Lung (tissue), 12 donors: ENCODE results near the gene CCDC137. TPM values are rescaled to one million over a fixed set of nuclear protein-coding genes. Genes with fewer than 3 reads are reported as not detected.

Experiments
- ATAC-seq: fragments of 200-7000 bp; cut with Tn5 transposase; one replicate; pipeline ENCODE4 v1.9.1; 2020; ENCODE audit warnings: moderate number of reproducible peaks; ENCODE audit not compliant: insufficient read depth, low FRiP score
- DNase-seq, 3 donors: peaks; one replicate each; pipeline ENCODE4 v3.0.0-alpha.2; 2013 to 2017
- H3K27ac ChIP-seq, 2 donors: one replicate each; pipeline ENCODE4 v1.5.1; 2013; ENCODE audit warnings: mild to moderate bottlenecking in 2 of 2, moderate library complexity in 2 of 2, control low read depth in 1 of 2, inconsistent platforms in 1 of 2, low read depth in 1 of 2, low read length in 1 of 2
- H3K27me3 ChIP-seq, 3 donors: one replicate each; pipeline ENCODE4 v1.5.1; 2013; ENCODE audit warnings: low read length in 2 of 3; ENCODE audit not compliant: control insufficient read depth in 3 of 3, insufficient read depth in 3 of 3
- H3K36me3 ChIP-seq, 4 donors: one replicate each; pipeline ENCODE4 v1.5.1; 2013; ENCODE audit warnings: low read length in 4 of 4, mild to moderate bottlenecking in 1 of 4, moderate library complexity in 1 of 4; ENCODE audit not compliant: control insufficient read depth in 4 of 4, insufficient read depth in 4 of 4
- H3K4me1 ChIP-seq, 5 donors: one replicate each; pipeline ENCODE4 v1.5.1; 2013; ENCODE audit warnings: low read length in 5 of 5, mild to moderate bottlenecking in 2 of 5, moderate library complexity in 1 of 5; ENCODE audit not compliant: control insufficient read depth in 5 of 5, insufficient read depth in 5 of 5
- H3K4me3 ChIP-seq: one replicate; pipeline ENCODE4 v1.5.1; 2013; ENCODE audit warnings: mild to moderate bottlenecking, control low read depth, moderate library complexity
- H3K9ac ChIP-seq, 2 donors: one replicate each; pipeline ENCODE4 v1.5.1; 2013; ENCODE audit warnings: low read length in 2 of 2, control low read depth in 1 of 2; ENCODE audit not compliant: insufficient read depth in 1 of 2
- H3K9me3 ChIP-seq, 4 donors: one replicate each; pipeline ENCODE4 v1.5.1; 2013; ENCODE audit warnings: low read length in 3 of 4, mild to moderate bottlenecking in 1 of 4, moderate library complexity in 1 of 4; ENCODE audit not compliant: control insufficient read depth in 4 of 4, insufficient read depth in 3 of 4
- WGBS, 2 donors: extraction: QIAGEN DNeasy Blood & Tissue Kit; methylation state at CpG; one replicate each; pipeline ENCODE4 v1.1.7; 2013; 5-methylcytosine and 5-hydroxymethylcytosine counted together
- polyA plus RNA-seq, 2 donors: library from polyadenylated mRNA; stranded (reverse); fragments of 200-250 nt; gene quantifications; one replicate each; pipeline ENCODE4 v1.2.1, GENCODE V29; 2013
- total RNA-seq, 2 donors: library from RNA; depleted of rRNA in 1 of 2; stranded (reverse); fragments of >200 nt in 1 of 2; gene quantifications; one replicate each; pipeline ENCODE4 v1.2.1, GENCODE V29; 2014 to 2021
- TF ChIP-seq, protein P1 (sequence below): IDR thresholded peaks from 2 replicates; pipeline ENCODE4 v1.5.1; 2012; ENCODE audit warnings: mild to moderate bottlenecking; ENCODE audit errors: control extremely low read depth, extremely low read depth
- donor health status: control.
- donor health status: control.
- donor health status: Bipolar disorder and iron deficiency.
- donor health status: healthy.
- donor health status: DM: yes; HTN: yes; CAD: no.

Gene CCDC137
- total and polyA plus RNA-seq, 4 donors, result 10.2 to 23.6 (median 16.7) TPM

DNA sequence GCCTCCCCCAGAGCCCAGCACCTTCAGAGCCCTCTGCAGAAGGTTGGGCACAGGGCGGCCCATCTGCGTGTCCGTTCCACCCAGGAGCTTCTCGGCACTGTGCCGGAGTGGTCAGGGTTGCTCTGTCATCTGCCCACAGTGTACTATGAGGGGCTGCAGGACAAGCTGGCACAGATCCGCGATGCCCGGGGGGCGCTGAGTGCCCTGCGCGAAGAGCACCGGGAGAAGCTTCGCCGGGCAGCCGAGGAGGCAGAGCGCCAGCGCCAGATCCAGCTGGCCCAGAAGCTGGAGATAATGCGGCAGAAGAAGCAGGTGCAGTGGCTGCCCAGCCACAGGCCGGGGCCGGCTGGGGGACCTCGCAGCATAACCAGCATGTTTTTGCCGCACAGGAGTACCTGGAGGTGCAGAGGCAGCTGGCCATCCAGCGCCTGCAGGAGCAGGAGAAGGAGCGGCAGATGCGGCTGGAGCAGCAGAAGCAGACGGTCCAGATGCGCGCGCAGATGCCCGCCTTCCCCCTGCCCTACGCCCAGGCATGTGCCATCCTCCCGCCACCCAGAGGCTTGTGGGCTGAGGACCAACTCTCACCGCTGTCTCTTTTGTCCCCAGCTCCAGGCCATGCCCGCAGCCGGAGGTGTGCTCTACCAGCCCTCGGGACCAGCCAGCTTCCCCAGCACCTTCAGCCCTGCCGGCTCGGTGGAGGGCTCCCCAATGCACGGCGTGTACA, 29.8 kb downstream of the CCDC137 start:
- no peaks in the 10 kb centered on the region for H3K9me3 ChIP-seq
- 96% methylated on average over 35 to 40 of the region's 40 CpGs for WGBS, 2 donors

DNA sequence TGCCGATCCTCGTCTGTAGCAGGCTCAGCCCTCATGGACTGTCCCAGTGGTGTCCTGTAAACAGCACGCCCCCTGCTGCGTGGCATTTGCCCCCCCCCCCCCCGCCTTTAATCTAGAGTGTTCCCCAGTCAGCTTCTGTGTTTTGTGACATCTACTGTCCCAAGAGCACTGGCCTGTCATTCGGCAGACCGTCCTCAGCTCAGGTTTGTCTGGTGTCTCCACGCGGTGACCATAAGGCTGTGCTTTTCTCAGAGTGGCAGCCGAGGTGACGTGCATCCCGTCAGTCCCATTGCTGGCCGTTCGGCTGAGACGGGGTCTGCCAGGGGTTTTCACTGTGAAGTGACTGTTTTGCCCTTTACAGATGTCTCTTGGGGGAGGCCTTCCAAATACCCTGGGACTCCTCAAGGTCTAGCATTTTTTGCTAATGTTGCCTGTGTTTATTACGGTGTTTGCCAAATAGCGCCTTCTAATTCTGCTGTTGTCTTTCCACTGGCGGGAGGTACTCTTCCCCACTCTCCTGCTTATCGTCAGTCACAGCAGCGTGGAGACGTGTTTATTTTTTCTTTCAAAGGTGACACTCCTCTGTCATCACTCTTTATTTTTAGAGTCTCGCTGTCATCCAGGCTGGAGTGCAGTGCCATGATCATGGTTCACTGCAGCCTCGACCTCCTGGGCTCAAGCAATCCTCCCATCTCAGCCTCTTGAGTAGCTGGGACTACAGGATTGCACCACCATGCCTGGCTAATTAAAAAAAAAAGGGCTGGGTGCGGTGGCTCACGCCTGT, 30.9 kb downstream of the CCDC137 start:
- WGBS, 2 donors, result 88 to 89% methylated on average over 25 of the region's 25 CpGs
- Histone ChIP-seq H3K9me3 (no peaks in the 10 kb centered on the region), H3K4me1 (peaks cover 0 to 18% (median 7%) of the 10 kb centered on the region in 5 donors), H3K4me3 (no peak overlapping the region), H3K9ac (no peak overlapping the region), H3K27me3 (no peaks in the 10 kb centered on the region), H3K36me3 (peaks cover 11 to 75% (median 29%) of the 10 kb centered on the region in 4 donors), H3K27ac (no peak overlapping the region)
- TF ChIP-seq, protein P1, sequence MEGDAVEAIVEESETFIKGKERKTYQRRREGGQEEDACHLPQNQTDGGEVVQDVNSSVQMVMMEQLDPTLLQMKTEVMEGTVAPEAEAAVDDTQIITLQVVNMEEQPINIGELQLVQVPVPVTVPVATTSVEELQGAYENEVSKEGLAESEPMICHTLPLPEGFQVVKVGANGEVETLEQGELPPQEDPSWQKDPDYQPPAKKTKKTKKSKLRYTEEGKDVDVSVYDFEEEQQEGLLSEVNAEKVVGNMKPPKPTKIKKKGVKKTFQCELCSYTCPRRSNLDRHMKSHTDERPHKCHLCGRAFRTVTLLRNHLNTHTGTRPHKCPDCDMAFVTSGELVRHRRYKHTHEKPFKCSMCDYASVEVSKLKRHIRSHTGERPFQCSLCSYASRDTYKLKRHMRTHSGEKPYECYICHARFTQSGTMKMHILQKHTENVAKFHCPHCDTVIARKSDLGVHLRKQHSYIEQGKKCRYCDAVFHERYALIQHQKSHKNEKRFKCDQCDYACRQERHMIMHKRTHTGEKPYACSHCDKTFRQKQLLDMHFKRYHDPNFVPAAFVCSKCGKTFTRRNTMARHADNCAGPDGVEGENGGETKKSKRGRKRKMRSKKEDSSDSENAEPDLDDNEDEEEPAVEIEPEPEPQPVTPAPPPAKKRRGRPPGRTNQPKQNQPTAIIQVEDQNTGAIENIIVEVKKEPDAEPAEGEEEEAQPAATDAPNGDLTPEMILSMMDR, result no peak
- ATAC-seq, result no peak
- no peak for DNase-seq

More for the DNA sequence above, 29.8 kb downstream of the CCDC137 start:
- Histone ChIP-seq H3K4me3 (no peak overlapping the region), H3K4me1 (peaks cover 0 to 7% (median 0%) of the 10 kb centered on the region in 5 donors), H3K27me3 (no peaks in the 10 kb centered on the region), H3K36me3 (peaks cover 11 to 83% (median 34%) of the 10 kb centered on the region in 4 donors), H3K9ac (no peak overlapping the region), H3K27ac (no peak overlapping the region)
- TF ChIP-seq, protein P1, result no peak
- DNase-seq (no peak), ATAC-seq (no peak)

DNA sequence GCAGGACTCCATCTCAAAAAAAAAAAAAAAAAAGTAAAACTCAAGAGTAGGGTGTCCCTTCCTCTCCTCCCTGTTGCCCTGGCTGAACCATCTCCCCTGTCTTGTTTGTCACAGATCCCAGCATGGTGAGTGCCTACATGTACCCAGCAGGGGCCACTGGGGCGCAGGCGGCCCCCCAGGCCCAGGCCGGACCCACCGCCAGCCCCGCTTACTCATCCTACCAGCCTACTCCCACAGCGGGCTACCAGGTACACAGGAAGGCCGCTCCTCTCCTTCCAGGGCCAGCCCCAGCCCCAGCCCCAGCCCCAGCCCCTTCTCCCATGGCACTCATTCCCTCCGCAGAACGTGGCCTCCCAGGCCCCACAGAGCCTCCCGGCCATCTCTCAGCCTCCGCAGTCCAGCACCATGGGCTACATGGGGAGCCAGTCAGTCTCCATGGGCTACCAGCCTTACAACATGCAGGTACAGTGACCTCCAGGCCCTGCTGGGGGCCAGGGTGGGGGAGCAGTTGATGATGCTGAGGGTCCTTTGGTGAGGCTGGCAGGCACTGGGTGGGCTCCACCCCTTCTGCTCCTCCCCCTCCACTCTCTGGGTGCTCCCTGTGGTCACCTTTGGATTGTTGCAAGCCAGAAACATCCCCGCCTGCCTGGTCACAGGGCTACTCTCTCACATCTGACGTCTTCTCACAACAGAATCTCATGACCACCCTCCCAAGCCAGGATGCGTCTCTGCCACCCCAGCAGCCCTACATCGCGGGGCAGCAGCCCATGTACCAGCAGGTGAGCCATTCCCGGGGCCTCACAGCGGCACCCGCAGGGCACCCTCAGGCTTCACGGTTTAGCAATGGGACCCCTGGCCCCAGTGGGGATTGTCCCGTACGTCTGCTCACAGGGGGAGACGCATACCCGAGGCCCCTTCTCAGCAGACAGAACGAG, 34.1 kb downstream of the CCDC137 start:
- no peaks in the 10 kb centered on the region for H3K27me3 ChIP-seq
- no peak overlapping the region for H3K4me3 ChIP-seq
- H3K9ac ChIP-seq, result no peak overlapping the region
- H3K27ac ChIP-seq, result no peak overlapping the region
- ATAC-seq (no peak), DNase-seq (no peak)
- TF ChIP-seq, protein P1, result no peak
- H3K36me3 ChIP-seq, result peaks cover 6 to 49% (median 20%) of the 10 kb centered on the region in 4 donors
- no peaks in the 10 kb centered on the region for H3K9me3 ChIP-seq
- H3K4me1 ChIP-seq, result peaks cover 0 to 29% (median 10%) of the 10 kb centered on the region in 5 donors
- 90 to 91% methylated on average over 25 of the region's 25 CpGs for WGBS, 2 donors
